GM10248 (cell line): ENCODE measurements around the gene RRM2.

Source experiments
- CTCF ChIA-PET: fragments of 300-600 bp; sonication (Branson Sonifier 250); formaldehyde crosslinking; extraction: SDS; loops from one replicate; lab custom pipeline; 2021; ENCODE audit warnings: antibody characterized with exemption; lab: Yijun Ruan, JAX
- POLR2A ChIA-PET: fragments of 350-650 bp; sonication (Branson Sonifier 250); formaldehyde crosslinking; extraction: SDS; loops from one replicate; lab custom pipeline; 2020; ENCODE audit warnings: antibody characterized with exemption; lab: Yijun Ruan, JAX
- DNase-seq: peaks from one replicate; pipeline ENCODE4 v3.0.0; 2012; ENCODE audit errors: extremely low spot score
- TF ChIP-seq, protein P1 (sequence below): IDR thresholded peaks from 2 replicates; pipeline ENCODE4 v1.5.1; 2012; ENCODE audit warnings: mild to moderate bottlenecking, low read depth; ENCODE audit errors: extremely low read depth, missing control alignments, control extremely low read depth

The RRM2 gene

GRCh38 chr2:10119601-10120157 is 2.9 kb upstream of the RRM2 start:
- TF ChIP-seq, protein P1, sequence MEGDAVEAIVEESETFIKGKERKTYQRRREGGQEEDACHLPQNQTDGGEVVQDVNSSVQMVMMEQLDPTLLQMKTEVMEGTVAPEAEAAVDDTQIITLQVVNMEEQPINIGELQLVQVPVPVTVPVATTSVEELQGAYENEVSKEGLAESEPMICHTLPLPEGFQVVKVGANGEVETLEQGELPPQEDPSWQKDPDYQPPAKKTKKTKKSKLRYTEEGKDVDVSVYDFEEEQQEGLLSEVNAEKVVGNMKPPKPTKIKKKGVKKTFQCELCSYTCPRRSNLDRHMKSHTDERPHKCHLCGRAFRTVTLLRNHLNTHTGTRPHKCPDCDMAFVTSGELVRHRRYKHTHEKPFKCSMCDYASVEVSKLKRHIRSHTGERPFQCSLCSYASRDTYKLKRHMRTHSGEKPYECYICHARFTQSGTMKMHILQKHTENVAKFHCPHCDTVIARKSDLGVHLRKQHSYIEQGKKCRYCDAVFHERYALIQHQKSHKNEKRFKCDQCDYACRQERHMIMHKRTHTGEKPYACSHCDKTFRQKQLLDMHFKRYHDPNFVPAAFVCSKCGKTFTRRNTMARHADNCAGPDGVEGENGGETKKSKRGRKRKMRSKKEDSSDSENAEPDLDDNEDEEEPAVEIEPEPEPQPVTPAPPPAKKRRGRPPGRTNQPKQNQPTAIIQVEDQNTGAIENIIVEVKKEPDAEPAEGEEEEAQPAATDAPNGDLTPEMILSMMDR: no peak
- ChIA-PET POLR2A (no interaction called here), CTCF (interaction anchor here (0.8 to 5.3 kb wide), 8 partner anchors 17 to 330 kb away, joined by 3 to 30 read pairs (median 9); no protein-coding TSS in a partner anchor)
- DNase-seq: no peak

- TF ChIP-seq, protein P1: no peak
- ChIA-PET CTCF (interaction anchor here (0.8 to 5.3 kb wide), 8 partner anchors 18 to 326 kb away, joined by 4 to 30 read pairs (median 8); no protein-coding TSS in a partner anchor), POLR2A (no interaction called here)
- DNase-seq: peak; percentile 94
Observed at GRCh38 chr2:10120158-10120876, 2.2 kb upstream of the RRM2 start.

- ChIA-PET POLR2A (no interaction called here), CTCF (interaction anchor here (1.2 to 1.9 kb wide), 4 partner anchors 23 to 314 kb away, joined by 4 to 11 read pairs (median 6); no protein-coding TSS in a partner anchor)
- TF ChIP-seq, protein P1: no peak
- peak; percentile 29 for DNase-seq
Observed at GRCh38 chr2:10120877-10121574, 1.5 kb upstream of the RRM2 start.

GRCh38 chr2:10123281-10123680 is 742 bp downstream of the RRM2 start:
- DNase-seq: no peak
- TF ChIP-seq, protein P1: no peak
- ChIA-PET CTCF (interaction anchor here (1.2 to 12.0 kb wide), 9 partner anchors 17 to 326 kb away, joined by 3 to 181 read pairs (median 13); partner anchors contain the start of gene ODC1), POLR2A (no interaction called here)

DNA sequence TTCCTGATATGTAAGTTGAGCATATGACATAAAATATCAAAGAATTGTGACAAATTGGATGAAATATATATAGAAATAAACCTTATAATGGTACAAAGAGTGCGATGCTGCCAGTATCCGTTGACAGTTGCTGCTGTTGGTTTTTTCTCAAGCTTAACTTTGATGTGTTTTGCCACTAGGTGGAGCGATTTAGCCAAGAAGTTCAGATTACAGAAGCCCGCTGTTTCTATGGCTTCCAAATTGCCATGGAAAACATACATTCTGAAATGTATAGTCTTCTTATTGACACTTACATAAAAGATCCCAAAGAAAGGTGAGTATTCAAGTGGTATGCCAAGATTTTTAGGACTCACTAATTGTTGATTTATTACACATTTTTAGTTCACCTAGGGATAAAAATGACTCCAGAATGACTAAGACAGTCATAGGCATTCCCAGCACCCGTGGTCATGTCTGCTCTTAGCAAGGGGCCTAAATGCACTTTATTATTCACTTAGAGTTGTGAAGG is 2.1 kb downstream of the RRM2 start:
- CTCF ChIA-PET: interaction anchor here (0.7 to 12.0 kb wide), 46 partner anchors 11 to 981 kb away, joined by 3 to 181 read pairs (median 4); partner anchors contain the start of genes CYS1, ODC1 and TAF1B

More for the DNA sequence above, 2.1 kb downstream of the RRM2 start:
- TF ChIP-seq, protein P1: peak; percentile 59
- POLR2A ChIA-PET: interaction anchor here (1.0 kb wide), 1 partner anchor 323 kb away, joined by 3 read pairs; the partner anchor contains the start of gene ODC1
- DNase-seq: peak; percentile 55
